Astrocyte (in vitro differentiated cells and primary cell): ENCODE data around the gene IGFBP2. TPM values are rescaled to one million over a fixed set of nuclear protein-coding genes. Genes with fewer than 3 reads are reported as not detected.
A peak's percentile ranks its signal among the peaks of the same experiment; 100 is the strongest.

Source experiments
- DNase-seq: peaks from one replicate; pipeline ENCODE4 v3.0.0-alpha.2; 2010; ENCODE audit warnings: low read depth
- FAIRE-seq: peaks from 2 replicates; lab custom pipeline; 2011; peaks lifted over from hg19 to GRCh38; lab: Jason Lieb, UNC
- H2AFZ ChIP-seq: 2 replicates; pipeline ENCODE4 v1.6.0; 2012; ENCODE audit warnings: low read depth, low read length, inconsistent platforms
- H3K27ac ChIP-seq: 2 replicates; pipeline ENCODE4 v1.5.1; 2011; ENCODE audit warnings: low read depth, low read length, inconsistent platforms
- H3K27me3 ChIP-seq: 2 replicates; pipeline ENCODE4 v1.6.0; 2011; ENCODE audit warnings: low read length, inconsistent platforms; ENCODE audit not compliant: insufficient read depth
- H3K36me3 ChIP-seq: 2 replicates; pipeline ENCODE4 v1.5.1; 2011; ENCODE audit warnings: low read length, inconsistent platforms; ENCODE audit not compliant: insufficient read depth
- H3K4me1 ChIP-seq: 2 replicates; pipeline ENCODE4 v1.5.1; 2011; ENCODE audit warnings: low read length, inconsistent platforms; ENCODE audit not compliant: insufficient read depth
- H3K4me2 ChIP-seq: 2 replicates; pipeline ENCODE4 v1.6.0; 2012; ENCODE audit warnings: low read length, inconsistent platforms
- H3K4me3 ChIP-seq: 2 replicates; pipeline ENCODE4 v1.5.1; 2011; ENCODE audit warnings: low read depth, mild to moderate bottlenecking, low read length, inconsistent platforms; ENCODE audit not compliant: insufficient read depth
- H3K79me2 ChIP-seq: 2 replicates; pipeline ENCODE4 v1.6.0; 2012; ENCODE audit warnings: mild to moderate bottlenecking, low read length, inconsistent platforms; ENCODE audit not compliant: insufficient read depth
- H3K9ac ChIP-seq: 2 replicates; pipeline ENCODE4 v1.6.0; 2012; ENCODE audit warnings: mild to moderate bottlenecking, low read length, inconsistent platforms
- H3K9me3 ChIP-seq: 2 replicates; pipeline ENCODE4 v1.5.1; 2012; ENCODE audit warnings: low read depth, mild to moderate bottlenecking, low read length, inconsistent platforms; ENCODE audit not compliant: insufficient read depth
- H4K20me1 ChIP-seq: 2 replicates; pipeline ENCODE4 v1.6.0; 2012; ENCODE audit warnings: low read length, inconsistent platforms; ENCODE audit not compliant: insufficient read depth
- H3K27ac Mint-ChIP-seq: one replicate; pipeline ENCODE4 v1.8.0; 2021; ENCODE audit warnings: mild to moderate bottlenecking, mixed read lengths; ENCODE audit not compliant: unreplicated experiment
- H3K27me3 Mint-ChIP-seq: one replicate; pipeline ENCODE4 v1.8.0; 2021; ENCODE audit warnings: low read depth, mixed read lengths; ENCODE audit not compliant: unreplicated experiment
- H3K36me3 Mint-ChIP-seq: one replicate; pipeline ENCODE4 v1.8.0; 2021; ENCODE audit warnings: low read depth, mixed read lengths; ENCODE audit not compliant: unreplicated experiment
- H3K4me1 Mint-ChIP-seq: one replicate; pipeline ENCODE4 v1.8.0; 2021; ENCODE audit warnings: low read depth, mixed read lengths; ENCODE audit not compliant: unreplicated experiment
- H3K4me3 Mint-ChIP-seq: one replicate; pipeline ENCODE4 v1.8.0; 2021; ENCODE audit warnings: mild to moderate bottlenecking, moderate library complexity, mixed read lengths; ENCODE audit not compliant: unreplicated experiment
- H3K9me3 Mint-ChIP-seq: one replicate; pipeline ENCODE4 v1.8.0; 2021; ENCODE audit warnings: mild to moderate bottlenecking, mixed read lengths; ENCODE audit not compliant: unreplicated experiment
- EZH2 ChIP-seq: IDR thresholded peaks from 2 replicates; pipeline ENCODE4 v1.6.1; 2012; ENCODE audit warnings: mild to moderate bottlenecking, low read length, inconsistent platforms; ENCODE audit not compliant: insufficient read depth
- total RNA-seq: library from RNA; stranded (reverse); gene quantifications from 2 replicates; pipeline ENCODE4 v1.2.1, GENCODE V29; 2021
- TF ChIP-seq, protein P1 (sequence below): IDR thresholded peaks from 2 replicates; pipeline ENCODE4 v1.5.1; 2011; ENCODE audit warnings: low read depth, mild to moderate bottlenecking, inconsistent platforms, low read length, moderate library complexity; ENCODE audit not compliant: insufficient read depth

IGFBP2 gene
- total RNA-seq, 1 donor from 2014 or later, result 944 TPM

- H3K27ac Mint-ChIP-seq, result no peak overlapping the region
- H3K36me3 Mint-ChIP-seq, result peaks cover 20% of the 10 kb centered on the region
- H3K4me1 Mint-ChIP-seq, result peaks cover 51% of the 10 kb centered on the region
- peaks cover 3% of the 10 kb centered on the region for H3K4me1 ChIP-seq
- H2AFZ ChIP-seq, result no peak overlapping the region
- no peak for FAIRE-seq
- no peak overlapping the region for H3K4me3 ChIP-seq
- H3K9me3 Mint-ChIP-seq, result no peaks in the 10 kb centered on the region
- H3K36me3 ChIP-seq, result no peaks in the 10 kb centered on the region
- H3K79me2 ChIP-seq, result peaks cover 61% of the 10 kb centered on the region
- no peaks in the 10 kb centered on the region for H3K9me3 ChIP-seq
- DNase-seq, result no peak
- H4K20me1 ChIP-seq, result peaks cover 56% of the 10 kb centered on the region
- H3K4me2 ChIP-seq, result no peak overlapping the region
- no peak overlapping the region for H3K27ac ChIP-seq
- TF ChIP-seq EZH2, result no peak
- TF ChIP-seq, protein P1, sequence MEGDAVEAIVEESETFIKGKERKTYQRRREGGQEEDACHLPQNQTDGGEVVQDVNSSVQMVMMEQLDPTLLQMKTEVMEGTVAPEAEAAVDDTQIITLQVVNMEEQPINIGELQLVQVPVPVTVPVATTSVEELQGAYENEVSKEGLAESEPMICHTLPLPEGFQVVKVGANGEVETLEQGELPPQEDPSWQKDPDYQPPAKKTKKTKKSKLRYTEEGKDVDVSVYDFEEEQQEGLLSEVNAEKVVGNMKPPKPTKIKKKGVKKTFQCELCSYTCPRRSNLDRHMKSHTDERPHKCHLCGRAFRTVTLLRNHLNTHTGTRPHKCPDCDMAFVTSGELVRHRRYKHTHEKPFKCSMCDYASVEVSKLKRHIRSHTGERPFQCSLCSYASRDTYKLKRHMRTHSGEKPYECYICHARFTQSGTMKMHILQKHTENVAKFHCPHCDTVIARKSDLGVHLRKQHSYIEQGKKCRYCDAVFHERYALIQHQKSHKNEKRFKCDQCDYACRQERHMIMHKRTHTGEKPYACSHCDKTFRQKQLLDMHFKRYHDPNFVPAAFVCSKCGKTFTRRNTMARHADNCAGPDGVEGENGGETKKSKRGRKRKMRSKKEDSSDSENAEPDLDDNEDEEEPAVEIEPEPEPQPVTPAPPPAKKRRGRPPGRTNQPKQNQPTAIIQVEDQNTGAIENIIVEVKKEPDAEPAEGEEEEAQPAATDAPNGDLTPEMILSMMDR, result no peak
- no peaks in the 10 kb centered on the region for H3K27me3 ChIP-seq
- H3K27me3 Mint-ChIP-seq, result no peaks in the 10 kb centered on the region
- H3K4me3 Mint-ChIP-seq, result no peak overlapping the region
- no peak overlapping the region for H3K9ac ChIP-seq
These were observed 20.7 kb downstream of the IGFBP2 start for GRCh38 chr2:216653931-216654365.

GRCh38 chr2:216654528-216655052 lies 21.4 kb downstream of the IGFBP2 start:
- H3K4me2 ChIP-seq, result no peak overlapping the region
- H3K79me2 ChIP-seq, result peaks cover 63% of the 10 kb centered on the region
- TF ChIP-seq EZH2, result no peak
- no peak for DNase-seq
- no peak overlapping the region for H3K27ac ChIP-seq
- Mint-ChIP-seq H3K4me3 (no peak overlapping the region), H3K4me1 (peaks cover 53% of the 10 kb centered on the region), H3K27ac (no peak overlapping the region), H3K36me3 (peaks cover 26% of the 10 kb centered on the region), H3K9me3 (no peaks in the 10 kb centered on the region), H3K27me3 (no peaks in the 10 kb centered on the region)
- no peak overlapping the region for H2AFZ ChIP-seq
- no peaks in the 10 kb centered on the region for H3K36me3 ChIP-seq
- peaks cover 3% of the 10 kb centered on the region for H3K4me1 ChIP-seq
- H4K20me1 ChIP-seq, result peaks cover 51% of the 10 kb centered on the region
- no peak for FAIRE-seq
- H3K9ac ChIP-seq, result no peak overlapping the region
- H3K27me3 ChIP-seq, result no peaks in the 10 kb centered on the region
- no peak overlapping the region for H3K4me3 ChIP-seq
- H3K9me3 ChIP-seq, result no peaks in the 10 kb centered on the region

DNA sequence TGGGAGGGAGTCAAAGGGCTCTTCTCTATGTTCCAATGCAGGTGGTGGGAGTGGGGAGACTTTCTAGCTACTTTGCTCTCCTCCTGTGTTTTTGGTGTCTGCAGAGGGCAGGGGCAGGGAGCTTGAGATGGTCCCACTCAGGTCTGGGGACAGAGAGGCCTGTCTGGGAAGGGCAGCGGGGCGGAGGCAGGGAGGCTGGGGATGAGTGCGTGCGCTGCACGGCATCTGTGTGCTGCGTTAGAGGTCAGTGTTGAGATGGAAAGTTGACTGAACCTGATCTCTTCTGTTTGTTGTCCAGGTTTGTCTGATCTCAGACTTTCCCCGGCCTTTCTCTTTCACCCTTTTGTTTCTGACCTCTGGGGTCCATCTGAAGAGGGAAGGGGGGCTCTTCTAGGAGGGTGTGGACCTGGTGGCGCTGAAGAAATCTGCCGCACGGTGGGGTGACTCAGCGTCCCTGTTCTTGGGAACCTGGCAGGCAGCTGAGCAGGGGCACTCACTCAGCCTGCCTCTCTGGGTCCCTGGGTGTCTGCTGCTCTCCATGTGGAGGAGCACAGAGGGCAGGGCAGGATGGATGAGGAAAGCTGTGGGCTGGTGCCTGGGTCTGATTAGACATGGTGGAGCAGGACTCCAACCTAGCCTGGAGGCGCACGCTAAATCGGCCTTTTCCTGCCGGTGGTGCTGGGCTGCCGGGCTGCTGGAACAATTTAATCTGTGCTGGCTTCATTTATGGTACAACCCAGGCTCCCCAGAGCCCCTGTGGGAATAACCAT lies 24.1 kb downstream of the IGFBP2 start:
- Histone ChIP-seq H3K4me3 (no peak overlapping the region), H3K4me2 (no peak overlapping the region), H3K27me3 (no peaks in the 10 kb centered on the region), H4K20me1 (peaks cover 42% of the 10 kb centered on the region), H3K36me3 (no peaks in the 10 kb centered on the region), H3K9me3 (no peaks in the 10 kb centered on the region), H3K4me1 (peaks cover 3% of the 10 kb centered on the region), H2AFZ (no peak overlapping the region), H3K9ac (no peak overlapping the region), H3K79me2 (peaks cover 50% of the 10 kb centered on the region), H3K27ac (no peak overlapping the region)
- no peaks in the 10 kb centered on the region for H3K27me3 Mint-ChIP-seq
- H3K9me3 Mint-ChIP-seq, result no peaks in the 10 kb centered on the region
- no peak overlapping the region for H3K4me3 Mint-ChIP-seq
- H3K4me1 Mint-ChIP-seq, result peaks cover 39% of the 10 kb centered on the region
- TF ChIP-seq EZH2, result no peak
- TF ChIP-seq, protein P1, result no peak
- peak overlapping the region; percentile 12 for H3K27ac Mint-ChIP-seq
- DNase-seq (no peak), FAIRE-seq (no peak)
- peaks cover 32% of the 10 kb centered on the region for H3K36me3 Mint-ChIP-seq
